Osteoblast (primary cell): ENCODE results near the gene ATP11C. TPM values are rescaled to one million over a fixed set of nuclear protein-coding genes. Genes with fewer than 3 reads are reported as not detected.
"Not testable (repeated sequence)": the region's sequence is repeated elsewhere in the genome, so short reads cannot be mapped to it uniquely, and the experiment has no call there.

ENCODE experiments used
- DNase-seq: peaks from one replicate; pipeline ENCODE4 v3.0.0; 2011; ENCODE audit warnings: low spot score, mixed read lengths; ENCODE audit not compliant: insufficient read length; ENCODE audit errors: missing footprints
- H2AFZ ChIP-seq: 2 replicates; pipeline ENCODE4 v1.6.0; 2011; ENCODE audit warnings: mild to moderate bottlenecking, low read length
- H3K27ac ChIP-seq: 2 replicates; pipeline ENCODE4 v1.5.1; 2011; ENCODE audit warnings: mild to moderate bottlenecking, low read depth, low read length, moderate library complexity
- H3K27me3 ChIP-seq: 2 replicates; pipeline ENCODE4 v1.6.0; 2012; ENCODE audit warnings: mild to moderate bottlenecking, control low read depth, inconsistent platforms, low read length, moderate library complexity; ENCODE audit not compliant: insufficient read depth
- H3K36me3 ChIP-seq: 2 replicates; pipeline ENCODE4 v1.5.1; 2011; ENCODE audit warnings: mild to moderate bottlenecking, low read length, control low read depth, moderate library complexity; ENCODE audit not compliant: insufficient read depth
- H3K4me1 ChIP-seq: 2 replicates; pipeline ENCODE4 v1.5.1; 2011; ENCODE audit warnings: mild to moderate bottlenecking, low read length, control low read depth, moderate library complexity; ENCODE audit not compliant: insufficient read depth
- H3K4me2 ChIP-seq: 2 replicates; pipeline ENCODE4 v1.6.0; 2011; ENCODE audit warnings: mild to moderate bottlenecking, low read length; ENCODE audit not compliant: insufficient read depth
- H3K4me3 ChIP-seq: fragments of 200-600 bp; sonication (generic); 3 replicates; pipeline ENCODE4 v1.5.1; 2012; ENCODE audit warnings: mild to moderate bottlenecking, low read length, inconsistent platforms; ENCODE audit not compliant: insufficient read depth
- H3K79me2 ChIP-seq: 2 replicates; pipeline ENCODE4 v1.6.0; 2012; ENCODE audit warnings: mild to moderate bottlenecking, low read length, control low read depth, inconsistent platforms; ENCODE audit not compliant: insufficient read depth
- H3K9me3 ChIP-seq: 2 replicates; pipeline ENCODE4 v1.5.1; 2011; ENCODE audit warnings: low read depth, low read length, control low read depth
- H4K20me1 ChIP-seq: 2 replicates; pipeline ENCODE4 v1.6.0; 2012; ENCODE audit warnings: mild to moderate bottlenecking, low read length, control low read depth; ENCODE audit not compliant: insufficient read depth
- total RNA-seq: library from RNA; depleted of rRNA; stranded (reverse); fragments of >200 nt; gene quantifications from 2 replicates; pipeline ENCODE4 v1.2.3, GENCODE V29; 2012
- TF ChIP-seq, protein P1 (sequence below): IDR thresholded peaks from 2 replicates; pipeline ENCODE4 v1.5.1; 2011; ENCODE audit warnings: mild to moderate bottlenecking, low read depth, low read length, moderate library complexity; ENCODE audit errors: extremely low read depth

The ATP11C gene
- total RNA-seq, 1 donor, result 72.0 TPM

DNA sequence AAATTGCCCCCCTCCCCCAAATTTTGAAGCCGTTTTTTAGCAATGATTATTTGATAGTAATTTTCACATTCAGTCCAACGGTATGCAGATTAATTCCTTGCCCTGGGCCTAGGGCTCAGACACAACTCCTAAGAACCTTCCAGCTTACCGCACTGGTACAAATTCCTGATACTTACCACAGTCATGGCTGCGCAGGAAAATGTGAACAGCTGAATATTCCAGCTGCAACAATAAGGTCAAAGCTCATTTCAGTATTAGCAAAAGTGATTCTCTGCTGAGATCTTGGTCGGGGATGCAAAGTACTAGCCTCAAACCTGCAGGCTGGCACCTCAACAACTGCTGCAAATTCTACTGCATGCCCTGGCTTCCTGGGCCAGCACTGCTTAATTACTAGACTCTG lies 3.0 kb downstream of the ATP11C start:
- no peak for DNase-seq
- TF ChIP-seq, protein P1, sequence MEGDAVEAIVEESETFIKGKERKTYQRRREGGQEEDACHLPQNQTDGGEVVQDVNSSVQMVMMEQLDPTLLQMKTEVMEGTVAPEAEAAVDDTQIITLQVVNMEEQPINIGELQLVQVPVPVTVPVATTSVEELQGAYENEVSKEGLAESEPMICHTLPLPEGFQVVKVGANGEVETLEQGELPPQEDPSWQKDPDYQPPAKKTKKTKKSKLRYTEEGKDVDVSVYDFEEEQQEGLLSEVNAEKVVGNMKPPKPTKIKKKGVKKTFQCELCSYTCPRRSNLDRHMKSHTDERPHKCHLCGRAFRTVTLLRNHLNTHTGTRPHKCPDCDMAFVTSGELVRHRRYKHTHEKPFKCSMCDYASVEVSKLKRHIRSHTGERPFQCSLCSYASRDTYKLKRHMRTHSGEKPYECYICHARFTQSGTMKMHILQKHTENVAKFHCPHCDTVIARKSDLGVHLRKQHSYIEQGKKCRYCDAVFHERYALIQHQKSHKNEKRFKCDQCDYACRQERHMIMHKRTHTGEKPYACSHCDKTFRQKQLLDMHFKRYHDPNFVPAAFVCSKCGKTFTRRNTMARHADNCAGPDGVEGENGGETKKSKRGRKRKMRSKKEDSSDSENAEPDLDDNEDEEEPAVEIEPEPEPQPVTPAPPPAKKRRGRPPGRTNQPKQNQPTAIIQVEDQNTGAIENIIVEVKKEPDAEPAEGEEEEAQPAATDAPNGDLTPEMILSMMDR, result no peak
- Histone ChIP-seq H3K36me3 (no peaks in the 10 kb centered on the region), H3K4me2 (peak overlapping the region; percentile 27), H3K79me2 (peaks cover 59% of the 10 kb centered on the region), H3K27ac (no peak overlapping the region), H3K4me3 (no peak overlapping the region), H3K9me3 (no peaks in the 10 kb centered on the region), H3K4me1 (peaks cover 5% of the 10 kb centered on the region), H4K20me1 (no peaks in the 10 kb centered on the region), H3K27me3 (no peaks in the 10 kb centered on the region), H2AFZ (no peak overlapping the region)

DNA sequence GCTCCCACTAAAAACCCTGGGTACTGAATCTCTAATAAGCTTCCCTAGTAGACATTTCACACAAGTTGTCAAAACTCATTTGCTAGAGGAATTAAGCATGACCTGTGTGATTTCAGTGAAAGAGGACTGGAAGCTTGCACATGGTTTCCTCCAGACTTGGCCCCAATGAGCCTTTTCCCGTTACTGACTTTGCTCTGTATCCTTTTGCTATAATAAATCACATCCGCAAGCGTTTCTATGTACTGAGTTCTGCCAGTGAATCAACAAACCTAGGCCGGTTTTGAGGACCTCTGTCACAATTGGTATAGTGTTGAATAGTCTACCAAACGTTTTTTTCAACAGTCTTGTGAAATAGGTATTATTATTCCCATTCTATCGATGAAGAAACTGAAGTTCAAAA lies 8.2 kb downstream of the ATP11C start:
- Histone ChIP-seq H3K27me3 (no peaks in the 10 kb centered on the region), H2AFZ (no peak overlapping the region), H4K20me1 (peaks cover 3% of the 10 kb centered on the region), H3K9me3 (no peaks in the 10 kb centered on the region), H3K36me3 (no peaks in the 10 kb centered on the region), H3K27ac (no peak overlapping the region), H3K4me2 (no peak overlapping the region), H3K4me3 (no peak overlapping the region), H3K4me1 (no peaks in the 10 kb centered on the region), H3K79me2 (peaks cover 66% of the 10 kb centered on the region)
- no peak for DNase-seq
- TF ChIP-seq, protein P1, result no peak

DNA sequence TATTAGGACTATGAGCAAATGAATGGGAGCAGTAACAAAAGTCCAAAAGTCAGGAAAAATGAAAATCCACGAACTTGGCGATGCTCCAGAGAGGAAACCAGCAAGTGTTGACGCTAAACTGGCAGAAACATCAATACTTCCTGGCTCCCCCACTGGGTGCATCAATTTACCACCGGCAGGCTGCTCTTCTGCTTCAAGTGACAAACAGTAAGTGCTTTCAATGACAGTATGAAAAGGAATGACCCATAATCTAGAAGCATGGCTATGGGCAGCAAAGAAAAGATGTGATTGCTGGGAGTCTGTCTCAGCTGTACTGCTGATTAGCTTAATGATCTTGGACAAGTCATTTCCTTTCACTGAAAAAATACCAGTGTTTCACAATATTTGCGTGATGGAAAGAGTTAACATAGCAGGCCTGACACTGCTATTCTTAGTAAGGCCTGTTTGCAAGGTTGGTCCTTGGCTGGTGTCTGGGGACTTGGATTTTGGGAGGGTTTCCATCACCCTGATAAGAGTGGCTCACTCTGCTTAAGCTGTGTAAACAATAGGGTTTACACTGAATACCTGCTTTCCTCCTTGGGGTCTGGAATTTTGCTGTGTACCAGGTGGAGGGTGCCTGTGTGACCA lies 8.7 kb downstream of the ATP11C start:
- H2AFZ ChIP-seq, result no peak overlapping the region
- TF ChIP-seq, protein P1, result no peak
- no peak overlapping the region for H3K4me2 ChIP-seq
- no peak overlapping the region for H3K27ac ChIP-seq
- no peak for DNase-seq
- no peaks in the 10 kb centered on the region for H3K9me3 ChIP-seq
- H3K4me1 ChIP-seq, result no peaks in the 10 kb centered on the region
- H3K36me3 ChIP-seq, result no peaks in the 10 kb centered on the region
- peaks cover 61% of the 10 kb centered on the region for H3K79me2 ChIP-seq
- no peak overlapping the region for H3K4me3 ChIP-seq
- peaks cover 3% of the 10 kb centered on the region for H4K20me1 ChIP-seq
- no peaks in the 10 kb centered on the region for H3K27me3 ChIP-seq

DNA sequence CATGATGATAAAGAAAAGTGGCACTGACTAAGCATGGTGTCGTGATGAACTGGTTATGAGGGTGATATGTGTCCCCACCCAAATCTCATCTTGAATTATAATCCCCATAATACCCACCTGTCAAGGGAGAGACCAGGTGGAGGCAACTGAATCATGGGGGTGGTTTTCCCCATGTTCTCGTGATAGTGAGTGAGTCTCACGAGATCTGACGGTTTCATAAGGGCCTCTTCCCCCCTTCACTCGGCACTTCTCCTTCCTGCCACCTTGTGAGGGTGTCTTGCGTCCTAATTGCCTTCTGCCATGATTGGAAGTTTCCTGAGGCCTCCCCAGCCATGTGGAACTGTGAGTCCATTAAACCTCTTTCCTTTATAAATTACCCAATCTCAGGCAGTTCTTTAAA lies 11.7 kb downstream of the ATP11C start:
- H3K36me3 ChIP-seq, DNase-seq, H2AFZ ChIP-seq, H3K4me1 ChIP-seq, H3K4me3 ChIP-seq, H3K27me3 ChIP-seq, H4K20me1 ChIP-seq, H3K4me2 ChIP-seq, H3K9me3 ChIP-seq, H3K27ac ChIP-seq: not testable (repeated sequence)
- H3K79me2 ChIP-seq, result peaks cover 55% of the 10 kb centered on the region
